GM18502 (cell line): ENCODE data around the gene HLA-F.
A peak's percentile ranks its signal among the peaks of the same experiment; 100 is the strongest.

Source experiments
- ATAC-seq: cut with Tn5 transposase; IDR thresholded peaks from one replicate; pipeline ENCODE4 v1.9.1; 2021; ENCODE audit warnings: mild to moderate bottlenecking; ENCODE audit not compliant: unreplicated experiment, poor library complexity

Gene HLA-F

GRCh38 chr6:29723262-29723665, at the start of gene HLA-F:
HLA-F (plus strand) TSS chr6:29723434; CDS start chr6:29723464, 30 bp downstream.
- peak; percentile 89 for ATAC-seq

- ATAC-seq, result no peak
These were observed 49.2 kb upstream of the HLA-F start for GRCh38 chr6:29674008-29674407.

- ATAC-seq, result no peak
These were observed 47.7 kb upstream of the HLA-F start for GRCh38 chr6:29675561-29675960.

- no peak for ATAC-seq
These were observed 46.1 kb upstream of the HLA-F start for GRCh38 chr6:29676981-29677601.

- no peak for ATAC-seq
These were observed 45.1 kb upstream of the HLA-F start for GRCh38 chr6:29678114-29678513.

GRCh38 chr6:29679962-29680361, 43.3 kb upstream of the HLA-F start:
- no peak for ATAC-seq

- no peak for ATAC-seq
These were observed 42.8 kb upstream of the HLA-F start for GRCh38 chr6:29680416-29680815.

- no peak for ATAC-seq
These were observed 42.3 kb upstream of the HLA-F start, which contains the start of gene ZFP57 for GRCh38 chr6:29680904-29681303. ZFP57 (minus strand) TSS chr6:29681152; CDS start chr6:29677003, 4,149 bp downstream.

- no peak for ATAC-seq
These were observed 41.4 kb upstream of the HLA-F start for GRCh38 chr6:29681811-29682210.

- no peak for ATAC-seq
These were observed 37.4 kb upstream of the HLA-F start for GRCh38 chr6:29685718-29686326.

GRCh38 chr6:29694637-29695036, 28.6 kb upstream of the HLA-F start:
- no peak for ATAC-seq

GRCh38 chr6:29696147-29697125, 26.8 kb upstream of the HLA-F start:
- ATAC-seq, result no peak

GRCh38 chr6:29702519-29703103, 20.6 kb upstream of the HLA-F start:
- ATAC-seq, result no peak

- no peak for ATAC-seq
These were observed 17.6 kb upstream of the HLA-F start for GRCh38 chr6:29705389-29706231.

- no peak for ATAC-seq
These were observed 14.6 kb upstream of the HLA-F start for GRCh38 chr6:29708432-29709179.

GRCh38 chr6:29709188-29709587, 14.0 kb upstream of the HLA-F start:
- no peak for ATAC-seq

GRCh38 chr6:29710281-29710941, 12.8 kb upstream of the HLA-F start:
- no peak for ATAC-seq

- no peak for ATAC-seq
These were observed 2.4 kb upstream of the HLA-F start for GRCh38 chr6:29720863-29721262.
